Activated naive CD4-positive, alpha-beta T cell treated with anti-CD3 and anti-CD28 coated beads, Interleukin-2, amount 50 U/mL, for 16 hours (primary cell): ENCODE measurements around the gene CLK2.
A peak's percentile ranks its signal among the peaks of the same experiment; 100 is the strongest.
"Not testable (repeated sequence)": the region's sequence is repeated elsewhere in the genome, so short reads cannot be mapped to it uniquely, and the experiment has no call there.

Source experiments
- DNase-seq: peaks from one replicate; pipeline ENCODE4 v3.0.0-alpha.2; 2020

CLK2 gene

GRCh38 chr1:155236451-155236850 lies 36.9 kb downstream of the CLK2 start:
- DNase-seq = no peak

GRCh38 chr1:155235375-155235774 lies 37.9 kb downstream of the CLK2 start:
- not testable (repeated sequence) for DNase-seq

- DNase-seq = not testable (repeated sequence)
Measured at GRCh38 chr1:155233502-155233901, 39.8 kb downstream of the CLK2 start.

- not testable (repeated sequence) for DNase-seq
Measured at GRCh38 chr1:155232001-155232978, 41.0 kb downstream of the CLK2 start.

- DNase-seq = not testable (repeated sequence)
Measured at GRCh38 chr1:155231302-155231701, 42.0 kb downstream of the CLK2 start.

- DNase-seq = no peak
Measured at GRCh38 chr1:155228096-155228427, 45.2 kb downstream of the CLK2 start.

GRCh38 chr1:155227261-155228095 lies 45.8 kb downstream of the CLK2 start:
- DNase-seq = peak; percentile 99

- DNase-seq = no peak
Measured at GRCh38 chr1:155226910-155227260, 46.4 kb downstream of the CLK2 start.

GRCh38 chr1:155226188-155226909 lies 47.0 kb downstream of the CLK2 start:
- peak; percentile 86 for DNase-seq

GRCh38 chr1:155225404-155225759 lies 47.9 kb downstream of the CLK2 start:
- not testable (repeated sequence) for DNase-seq

GRCh38 chr1:155223047-155223446 lies 50.3 kb downstream of the CLK2 start:
- no peak for DNase-seq

- DNase-seq = not testable (repeated sequence)
Measured at GRCh38 chr1:155220211-155220965, 52.9 kb downstream of the CLK2 start.

- no peak for DNase-seq
Measured at GRCh38 chr1:155219592-155220031, 53.7 kb downstream of the CLK2 start.

GRCh38 chr1:155218854-155219591 lies 54.3 kb downstream of the CLK2 start:
- DNase-seq = no peak

- DNase-seq = not testable (repeated sequence)
Measured at GRCh38 chr1:155214702-155215101, 58.6 kb downstream of the CLK2 start.
